VCaP (cell line): Measurements from ENCODE around the gene GPR15LG.
"Not testable (repeated sequence)": the region's sequence is repeated elsewhere in the genome, so short reads cannot be mapped to it uniquely, and the experiment has no call there.

ENCODE experiments used
- H3K27ac ChIP-seq: fragments of 450-650 bp; 2 replicates; pipeline ENCODE4 v1.5.1; 2017
- TF ChIP-seq, protein P1 (sequence below): fragments of 450-650 bp; conservative IDR thresholded peaks from 2 replicates; pipeline ENCODE4 v1.5.1; 2017; ENCODE audit warnings: mild to moderate bottlenecking, moderate library complexity

GPR15LG gene

DNA sequence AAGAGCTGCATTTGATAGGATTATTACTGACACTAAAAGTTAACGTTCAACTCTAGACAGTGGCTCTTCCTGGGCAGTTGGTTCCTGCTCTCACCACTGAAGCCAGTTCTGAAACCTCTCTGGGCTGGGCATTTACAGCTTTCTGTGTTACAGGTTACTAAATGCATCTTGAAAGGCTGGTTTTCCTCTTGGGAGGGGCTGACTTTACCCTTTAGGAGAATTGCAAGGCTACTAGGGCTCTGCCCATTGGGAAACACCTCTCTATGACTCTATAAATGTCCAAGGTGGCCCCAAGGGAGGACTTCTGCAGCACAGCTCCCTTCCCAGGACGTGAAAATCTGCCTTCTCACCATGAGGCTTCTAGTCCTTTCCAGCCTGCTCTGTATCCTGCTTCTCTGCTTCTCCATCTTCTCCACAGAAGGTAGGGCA lies at the start of gene GPR15LG:
GPR15LG (plus strand) TSS at position 301 of the 429 bp plus-strand sequence; CDS start at position 352, 51 bp downstream.
- TF ChIP-seq, protein P1, sequence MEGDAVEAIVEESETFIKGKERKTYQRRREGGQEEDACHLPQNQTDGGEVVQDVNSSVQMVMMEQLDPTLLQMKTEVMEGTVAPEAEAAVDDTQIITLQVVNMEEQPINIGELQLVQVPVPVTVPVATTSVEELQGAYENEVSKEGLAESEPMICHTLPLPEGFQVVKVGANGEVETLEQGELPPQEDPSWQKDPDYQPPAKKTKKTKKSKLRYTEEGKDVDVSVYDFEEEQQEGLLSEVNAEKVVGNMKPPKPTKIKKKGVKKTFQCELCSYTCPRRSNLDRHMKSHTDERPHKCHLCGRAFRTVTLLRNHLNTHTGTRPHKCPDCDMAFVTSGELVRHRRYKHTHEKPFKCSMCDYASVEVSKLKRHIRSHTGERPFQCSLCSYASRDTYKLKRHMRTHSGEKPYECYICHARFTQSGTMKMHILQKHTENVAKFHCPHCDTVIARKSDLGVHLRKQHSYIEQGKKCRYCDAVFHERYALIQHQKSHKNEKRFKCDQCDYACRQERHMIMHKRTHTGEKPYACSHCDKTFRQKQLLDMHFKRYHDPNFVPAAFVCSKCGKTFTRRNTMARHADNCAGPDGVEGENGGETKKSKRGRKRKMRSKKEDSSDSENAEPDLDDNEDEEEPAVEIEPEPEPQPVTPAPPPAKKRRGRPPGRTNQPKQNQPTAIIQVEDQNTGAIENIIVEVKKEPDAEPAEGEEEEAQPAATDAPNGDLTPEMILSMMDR, result no peak
- H3K27ac ChIP-seq, result no peak within 1 kb of the TSS

DNA sequence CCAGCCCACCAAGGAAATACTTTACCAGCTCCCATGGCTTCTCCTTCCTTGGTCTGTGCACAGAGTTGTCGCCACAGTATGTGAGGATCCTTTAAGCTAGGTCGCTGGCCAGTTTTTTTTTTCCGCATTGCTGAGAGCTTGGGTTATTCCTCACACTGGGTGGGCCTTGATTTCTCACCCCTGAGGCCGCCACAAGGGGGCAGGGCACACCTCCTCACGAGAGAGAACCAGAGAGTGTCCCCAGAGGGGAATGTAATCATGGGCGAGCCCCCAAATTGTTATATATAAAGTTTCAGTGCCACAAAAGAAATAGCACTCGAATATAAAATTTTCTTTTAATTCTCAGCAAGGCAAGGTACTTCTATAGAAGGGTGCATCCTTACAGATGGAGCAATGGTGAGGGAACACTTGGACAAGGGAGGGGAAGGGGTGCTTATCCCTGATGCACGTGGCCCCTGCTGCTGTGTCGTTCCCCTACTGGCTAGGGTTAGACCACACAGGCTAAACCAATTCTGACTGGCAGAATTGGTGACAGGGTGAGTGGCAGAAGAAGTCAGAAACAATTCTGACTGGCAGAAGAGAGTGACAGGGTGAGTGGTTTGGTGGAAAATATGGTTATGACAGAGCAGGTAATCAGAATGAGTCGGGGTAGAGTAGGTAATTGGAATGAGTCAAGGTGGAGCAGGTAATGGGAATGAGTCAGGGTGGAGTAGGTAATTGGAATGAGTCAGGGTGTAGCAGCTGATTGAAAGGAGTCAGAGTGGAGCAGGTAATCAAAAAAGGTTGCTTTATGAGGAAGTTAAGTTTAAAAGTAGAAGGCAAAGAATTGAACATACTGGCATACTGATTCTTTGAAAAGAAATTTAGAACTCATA lies 47.5 kb upstream of the GPR15LG start:
- H3K27ac ChIP-seq, result not testable (repeated sequence)

- TF ChIP-seq, protein P1, result no peak
- H3K27ac ChIP-seq, result no peak overlapping the region
Measured at GRCh38 chr10:84126785-84127167, 46.8 kb upstream of the GPR15LG start.

DNA sequence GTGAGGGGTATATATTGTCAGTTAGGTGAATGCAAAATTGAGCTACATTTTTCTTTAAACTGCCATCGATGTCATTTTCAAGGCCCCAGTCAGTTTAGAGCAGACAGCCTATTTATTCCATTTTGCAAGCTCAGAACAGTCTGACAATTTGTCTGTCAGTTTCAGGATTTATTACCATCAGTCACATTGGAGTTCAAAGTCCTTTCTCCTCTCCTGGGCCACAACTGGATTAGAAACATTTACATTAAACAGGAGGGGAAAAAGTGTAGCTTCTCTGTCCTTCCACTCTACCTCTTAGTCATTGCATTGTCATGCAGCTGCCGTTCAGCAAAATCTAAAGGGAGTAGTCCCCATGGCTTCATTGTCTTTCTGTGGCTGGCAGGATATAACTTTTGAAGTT lies 37.8 kb upstream of the GPR15LG start:
- TF ChIP-seq, protein P1, result no peak
- no peak overlapping the region for H3K27ac ChIP-seq

DNA sequence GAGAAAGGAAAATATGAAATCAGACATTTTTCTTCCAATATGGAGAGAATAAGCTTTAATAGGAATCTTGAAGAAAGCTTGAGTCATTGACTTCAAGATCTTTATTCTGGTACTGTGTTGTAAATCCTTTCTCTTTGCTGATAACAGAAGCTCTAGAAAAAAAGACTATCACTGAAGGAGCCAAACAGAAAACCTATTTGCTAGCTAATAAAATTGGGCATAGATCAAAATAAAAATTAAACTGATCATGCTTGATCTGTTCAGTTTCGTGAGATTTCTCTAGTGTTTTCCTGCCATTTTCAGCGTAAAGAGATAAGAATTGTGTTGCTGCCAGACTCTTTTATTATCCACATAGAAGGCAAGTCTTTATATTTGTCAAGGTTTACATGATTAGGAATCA lies 35.8 kb upstream of the GPR15LG start:
- TF ChIP-seq, protein P1, result no peak
- H3K27ac ChIP-seq, result no peak overlapping the region

- peak overlapping the region; percentile 79 for H3K27ac ChIP-seq
- TF ChIP-seq, protein P1, result no peak
Measured at GRCh38 chr10:84138478-84139125, 35.0 kb upstream of the GPR15LG start.

GRCh38 chr10:84139126-84140035 lies 34.2 kb upstream of the GPR15LG start, which contains the start of gene GHITM:
Gene GHITM (plus strand): TSS chr10:84139509. CDS start chr10:84141501, 1,992 bp downstream.
- H3K27ac ChIP-seq, result peak within 1 kb of the TSS; percentile 79
- TF ChIP-seq, protein P1, result peak; percentile 32
